Adrenal gland (tissue), 5 donors: Measurements from ENCODE around the gene ANKFY1.

Experiments used
- CTCF ChIP-seq, 6 experiments: fragments of 450-650 bp in 4 of 6; fragments of 200-600 bp in 2 of 6; sonication (generic) in 1 of 6; IDR thresholded peaks; 1 replicate in 5 of 6; 2 replicates in 1 of 6; pipeline versions ENCODE4 v1.5.1 to v1.8.0; 2016 to 2021; ENCODE audit warnings: antibody characterized with exemption in 6 of 6, mild to moderate bottlenecking in 2 of 6, moderate library complexity in 1 of 6
- POLR2A ChIP-seq, 2 donors: fragments of 450-650 bp; IDR thresholded peaks; one replicate each; pipeline ENCODE4 v1.6.1; 2017; ENCODE audit warnings: antibody characterized with exemption in 2 of 2, mild to moderate bottlenecking in 2 of 2, moderate library complexity in 1 of 2
- donor health status: DM: no; HTN: no; CAD: no.

DNA sequence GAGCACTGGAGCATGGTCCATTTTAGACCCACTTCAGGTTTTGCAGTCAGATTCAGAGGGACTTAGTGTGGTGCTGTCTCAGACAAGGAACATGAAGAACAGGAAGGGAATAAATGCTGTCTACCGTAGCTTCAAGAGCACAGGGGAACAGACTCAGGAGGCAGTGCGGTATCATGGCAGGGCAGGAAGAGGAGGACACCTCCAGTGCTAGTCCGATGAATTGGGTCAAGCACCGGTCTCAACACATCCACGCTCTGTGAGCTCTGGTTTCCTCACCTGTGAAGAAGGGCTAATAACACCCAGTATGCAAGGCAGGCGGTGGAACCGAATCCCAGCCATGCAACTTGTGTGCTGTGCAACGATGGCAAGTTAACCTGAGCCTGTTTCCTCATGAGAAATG is 3.6 kb upstream of the ANKFY1 start:
- TF ChIP-seq POLR2A (IDR thresholded peaks at IDR 0.05) (no peak), CTCF (IDR thresholded peaks at IDR 0.05) (no peak)
